Ovary (tissue), 9 donors: Measurements from ENCODE around the gene ADGB. TPM values are rescaled to one million over a fixed set of nuclear protein-coding genes. Genes with fewer than 3 reads are reported as not detected.

Experiments
- DNase-seq, 5 donors: peaks; one replicate each; pipeline ENCODE4 v3.0.0-alpha.2; 2019 to 2020
- H3K27ac ChIP-seq, 2 donors: fragments of 200-600 bp; one replicate each; pipeline versions ENCODE4 v1.5.1 to v1.8.0; 2019 to 2022
- H3K27me3 ChIP-seq: fragments of 200-600 bp; one replicate; pipeline ENCODE4 v1.8.0; 2022
- H3K36me3 ChIP-seq: fragments of 200-600 bp; sonication (generic); one replicate; pipeline ENCODE4 v1.5.1; 2019
- H3K4me1 ChIP-seq: one replicate; pipeline ENCODE4 v1.8.1; 2013; ENCODE audit warnings: mild to moderate bottlenecking, moderate library complexity; ENCODE audit not compliant: insufficient read depth
- H3K4me3 ChIP-seq: fragments of 200-600 bp; sonication (generic); one replicate; pipeline ENCODE4 v1.5.1; 2017
- H3K9me3 ChIP-seq, 2 donors: fragments of 200-600 bp in 1 of 2; sonication (generic) in 1 of 2; one replicate each; pipeline versions ENCODE4 v1.5.1 to v1.8.1; 2013 to 2019; ENCODE audit warnings: mild to moderate bottlenecking in 1 of 2, moderate library complexity in 1 of 2
- CTCF ChIP-seq, 3 donors: fragments of 450-650 bp in 2 of 3; fragments of 200-600 bp in 1 of 3; IDR thresholded peaks; one replicate each; pipeline versions ENCODE4 v1.5.1 to v1.8.0; 2016 to 2022; ENCODE audit warnings: antibody characterized with exemption in 3 of 3, mild to moderate bottlenecking in 1 of 3
- EP300 ChIP-seq: sonication (generic); formaldehyde crosslinking; IDR thresholded peaks from one replicate; pipeline ENCODE4 v1.6.1; 2017; ENCODE audit warnings: antibody characterized with exemption
- POLR2A ChIP-seq: fragments of 450-650 bp; IDR thresholded peaks from one replicate; pipeline ENCODE4 v1.6.1; 2017; ENCODE audit warnings: antibody characterized with exemption, mild to moderate bottlenecking, moderate library complexity
- WGBS, 3 donors: extraction: QIAGEN DNeasy Blood & Tissue Kit in 1 of 3; methylation state at CpG; one replicate each; pipeline versions ENCODE4 v1.1.5 to v1.1.7; 2013 to 2017; 5-methylcytosine and 5-hydroxymethylcytosine counted together
- intact Hi-C, 4 donors: fragments of 100-400 bp; cut with DNase I; formaldehyde crosslinking; loops; one replicate each; pipeline versions ENCODE4 v1.11.0 to v1.15.1; 2022 to 2023
- polyA plus RNA-seq, 2 donors: library from polyadenylated mRNA; stranded (reverse); fragments of 200-250 nt in 1 of 2; fragments of 350-450 nt in 1 of 2; fragmentation: Illumina TruSeq in 1 of 2; extraction: RNeasy Lipid Tissue Mini Kit (QIAGEN cat#74804) in 1 of 2; gene quantifications; one replicate each; pipeline ENCODE4 v1.2.3, GENCODE V29; 2013 to 2014
- total RNA-seq, 7 donors: library from RNA; depleted of rRNA in 2 of 7; stranded (reverse); fragments of >200 nt in 2 of 7; fragmentation: NEBNext Ultra II Directional in 3 of 7; extraction: Animal tissue kit (Norgen Biotek cat#: 25700) in 3 of 7; gene quantifications; one replicate each; pipeline versions ENCODE4 v1.1.0 to v1.2.4, GENCODE V29; 2016 to 2023
- donor health status: DM: no; HTN: no; CAD: no; lungs with moderate emphysema.
- donor health status: DM: no; HTN: no; CAD: no.
- donor health status: Bipolar disorder and iron deficiency.
- donor health status: DM: yes; HTN: yes; CAD: no.
- donor health status: DM: no; HTN: no; CAD: no.
- donor health status: DM: yes; HTN: yes; CAD: no.

Gene ADGB
- total and polyA plus RNA-seq, 9 donors = 0.60 to 16.5 (median 0.72) TPM; not detected in 4

DNA sequence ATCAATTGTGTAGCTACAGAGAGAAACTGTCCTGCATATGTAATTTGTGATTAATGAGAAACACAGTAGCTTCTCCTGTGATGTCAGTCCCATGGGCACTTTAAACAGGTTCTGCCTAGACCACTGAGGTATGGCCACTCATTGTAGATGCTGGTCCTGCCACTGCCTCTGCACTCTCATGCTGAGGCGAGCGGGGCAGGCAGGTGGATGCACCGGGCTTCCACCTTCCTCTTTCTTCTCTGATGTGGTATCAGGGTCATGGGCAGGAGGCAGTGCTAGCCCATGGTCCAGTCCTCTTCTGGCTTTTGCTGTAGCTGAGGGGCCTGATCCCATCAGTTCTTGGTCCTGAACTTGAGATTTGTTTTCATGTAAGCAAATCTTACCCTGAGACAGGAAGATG lies 58.7 kb downstream of the ADGB start:
- intact Hi-C loops = no loop called here
- H3K4me1 ChIP-seq = no peaks in the 10 kb centered on the region
- no peaks in the 10 kb centered on the region for H3K27me3 ChIP-seq
- H3K9me3 ChIP-seq = no peaks in the 10 kb centered on the region
- H3K27ac ChIP-seq = no peak overlapping the region
- H3K4me3 ChIP-seq = no peak overlapping the region
- DNase-seq = no peak
- no peaks in the 10 kb centered on the region for H3K36me3 ChIP-seq
- TF ChIP-seq CTCF (IDR thresholded peaks at IDR 0.05) = no peak
- TF ChIP-seq POLR2A = no peak
- no peak for TF ChIP-seq EP300
- 93 to 98% (median 96%) methylated on average over 3 of the region's 3 CpGs for WGBS, 3 donors

DNA sequence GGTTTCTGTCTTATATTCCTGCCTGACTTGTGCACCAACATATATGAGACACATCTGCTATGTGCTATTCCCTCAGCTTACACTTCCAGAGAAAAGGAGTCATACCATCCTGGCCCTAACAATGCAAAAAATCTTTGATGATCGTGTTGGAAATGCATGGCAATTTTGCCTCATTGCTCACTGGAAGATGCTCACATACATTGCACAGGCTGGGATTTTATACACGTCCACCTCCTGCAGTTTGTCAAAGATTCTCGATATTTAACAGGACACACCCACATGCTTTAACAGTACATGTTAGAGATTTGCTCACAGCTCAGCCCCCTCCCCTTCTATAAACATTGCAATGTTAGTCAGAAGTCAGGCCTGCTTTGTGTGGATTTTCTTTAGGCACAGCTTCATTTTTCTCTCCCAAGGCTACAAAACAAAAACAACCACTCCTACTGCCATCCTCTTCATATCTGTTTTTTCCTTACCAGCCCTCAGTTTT lies 66.1 kb downstream of the ADGB start:
- 8 to 17% (median 15%) methylated on average over 3 of the region's 3 CpGs for WGBS, 3 donors
- no peak overlapping the region for H3K27ac ChIP-seq
- intact Hi-C loops = no loop called here
- H3K27me3 ChIP-seq = no peaks in the 10 kb centered on the region
- TF ChIP-seq CTCF (IDR thresholded peaks at IDR 0.05) = no peak
- no peak for TF ChIP-seq POLR2A
- no peak for TF ChIP-seq EP300
- no peaks in the 10 kb centered on the region for H3K4me1 ChIP-seq
- H3K9me3 ChIP-seq = no peaks in the 10 kb centered on the region
- no peak for DNase-seq
- H3K4me3 ChIP-seq = no peak overlapping the region
- H3K36me3 ChIP-seq = no peaks in the 10 kb centered on the region

- no peak for TF ChIP-seq POLR2A
- no peak for TF ChIP-seq EP300
- no peak for TF ChIP-seq CTCF (IDR thresholded peaks at IDR 0.05)
- 46 to 59% (median 59%) methylated on average over 2 of the region's 2 CpGs for WGBS, 3 donors
- no peaks in the 10 kb centered on the region for H3K36me3 ChIP-seq
- no peaks in the 10 kb centered on the region for H3K27me3 ChIP-seq
- no peak for DNase-seq
- H3K4me3 ChIP-seq = no peak overlapping the region
- H3K9me3 ChIP-seq = no peaks in the 10 kb centered on the region
- intact Hi-C loops = no loop called here
- no peaks in the 10 kb centered on the region for H3K4me1 ChIP-seq
- no peak overlapping the region for H3K27ac ChIP-seq
Measured at GRCh38 chr6:146666909-146667308, 68.1 kb downstream of the ADGB start.

DNA sequence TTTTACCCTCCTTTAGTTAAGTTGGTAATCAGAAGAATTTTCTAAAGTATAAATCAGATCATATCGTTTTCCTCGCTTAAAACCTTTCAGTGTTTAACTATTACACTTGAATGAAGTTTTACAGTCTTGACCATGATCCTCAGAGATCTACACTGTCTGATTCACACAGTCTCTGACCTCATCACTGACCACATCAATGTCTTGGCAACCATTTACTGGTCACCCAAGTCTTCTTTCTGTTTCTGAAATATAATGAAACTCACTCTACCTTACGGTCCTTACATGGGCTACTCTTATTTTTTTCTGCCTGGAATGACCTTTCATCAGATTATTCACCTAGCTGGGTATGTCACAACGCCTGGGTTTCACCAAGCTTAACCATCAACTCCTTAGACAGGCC lies 71.4 kb downstream of the ADGB start:
- no peaks in the 10 kb centered on the region for H3K36me3 ChIP-seq
- H3K4me1 ChIP-seq = no peaks in the 10 kb centered on the region
- 76 to 84% (median 83%) methylated on average over 4 of the region's 4 CpGs for WGBS, 3 donors
- DNase-seq = no peak
- no peak for TF ChIP-seq EP300
- no peak for TF ChIP-seq CTCF (IDR thresholded peaks at IDR 0.05)
- TF ChIP-seq POLR2A = no peak
- no peak overlapping the region for H3K4me3 ChIP-seq
- intact Hi-C loops = no loop called here
- no peaks in the 10 kb centered on the region for H3K9me3 ChIP-seq
- no peak overlapping the region for H3K27ac ChIP-seq
- no peaks in the 10 kb centered on the region for H3K27me3 ChIP-seq
